KBM-7 (cell line): Measurements from ENCODE around the gene TNFAIP2.

Experiments
- DNase-seq: peaks from one replicate; pipeline ENCODE4 v3.0.0-alpha.2; 2015
- in situ Hi-C: fragments of 300-500 bp; cut with MboI; formaldehyde crosslinking; loops from 2 replicates; pipeline ENCODE4 v1.14.3; 2020; ENCODE audit warnings: low sequenced_read_pairs, low pct_unique_long_range_greater_than_20kb, mixed read lengths

The TNFAIP2 gene

GRCh38 chr14:103122947-103123633, at the start of gene TNFAIP2:
Gene TNFAIP2 (plus strand): TSS chr14:103123461. CDS start chr14:103126458, 2,997 bp downstream.
- peak; percentile 29 for DNase-seq
- in situ Hi-C loops = no loop called here

GRCh38 chr14:103073876-103074728, 49.2 kb upstream of the TNFAIP2 start:
- no peak for DNase-seq
- in situ Hi-C loops = no loop called here

- no peak for DNase-seq
- in situ Hi-C loops = loop anchor here (25.0 kb wide), 1 partner anchor 212 kb away; no protein-coding TSS in a partner anchor
These were observed 48.4 kb upstream of the TNFAIP2 start for GRCh38 chr14:103074729-103075367.

- peak; percentile 79 for DNase-seq
- in situ Hi-C loops = loop anchor here (25.0 kb wide), 1 partner anchor 209 kb away; no protein-coding TSS in a partner anchor
These were observed 44.9 kb upstream of the TNFAIP2 start for GRCh38 chr14:103078420-103078749.

- in situ Hi-C loops = loop anchor here (25.0 kb wide), 1 partner anchor 208 kb away; no protein-coding TSS in a partner anchor
- no peak for DNase-seq
These were observed 44.2 kb upstream of the TNFAIP2 start for GRCh38 chr14:103078860-103079587.

GRCh38 chr14:103081951-103082350, 41.3 kb upstream of the TNFAIP2 start:
- in situ Hi-C loops = loop anchor here (25.0 kb wide), 1 partner anchor 205 kb away; no protein-coding TSS in a partner anchor
- no peak for DNase-seq

GRCh38 chr14:103084021-103084919, 39.0 kb upstream of the TNFAIP2 start, which contains the start of gene LBHD2:
Gene LBHD2 (plus strand): TSS chr14:103084210. CDS start chr14:103086013, 1,803 bp downstream.
- DNase-seq = no peak
- in situ Hi-C loops = loop anchor here (25.0 kb wide), 1 partner anchor 203 kb away; no protein-coding TSS in a partner anchor

- in situ Hi-C loops = loop anchor here (25.0 kb wide), 1 partner anchor 202 kb away; no protein-coding TSS in a partner anchor
- no peak for DNase-seq
These were observed 37.9 kb upstream of the TNFAIP2 start for GRCh38 chr14:103085106-103086091.

GRCh38 chr14:103086771-103087342, 36.4 kb upstream of the TNFAIP2 start:
- DNase-seq = no peak
- in situ Hi-C loops = loop anchor here (25.0 kb wide), 1 partner anchor 200 kb away; no protein-coding TSS in a partner anchor

- peak; percentile 11 for DNase-seq
These were observed 35.9 kb upstream of the TNFAIP2 start for GRCh38 chr14:103087343-103087835.

GRCh38 chr14:103088921-103089320, 34.3 kb upstream of the TNFAIP2 start:
- in situ Hi-C loops = loop anchor here (25.0 kb wide), 1 partner anchor 198 kb away; no protein-coding TSS in a partner anchor
- DNase-seq = no peak

More at GRCh38 chr14:103087343-103087835, 35.9 kb upstream of the TNFAIP2 start:
- in situ Hi-C loops = loop anchor here (25.0 kb wide), 1 partner anchor 200 kb away; no protein-coding TSS in a partner anchor

- DNase-seq = no peak
- in situ Hi-C loops = loop anchor here (25.0 kb wide), 1 partner anchor 198 kb away; no protein-coding TSS in a partner anchor
These were observed 33.6 kb upstream of the TNFAIP2 start for GRCh38 chr14:103089386-103090335.

- in situ Hi-C loops = loop anchor here (25.0 kb wide), 1 partner anchor 197 kb away; no protein-coding TSS in a partner anchor
These were observed 32.7 kb upstream of the TNFAIP2 start for GRCh38 chr14:103090481-103091020.

GRCh38 chr14:103091041-103091882, 32.0 kb upstream of the TNFAIP2 start:
- DNase-seq = peak; percentile 66
- in situ Hi-C loops = loop anchor here (25.0 kb wide), 1 partner anchor 196 kb away; no protein-coding TSS in a partner anchor

More at GRCh38 chr14:103090481-103091020, 32.7 kb upstream of the TNFAIP2 start:
- DNase-seq = no peak
